ENCODE measurements around the gene KRT36. TPM values are rescaled to one million over a fixed set of nuclear protein-coding genes. Genes with fewer than 3 reads are reported as not detected.

KRT36 gene
- total RNA-seq, 1 donor from 2014 or later = not detected

- intact Hi-C loops (cut with DNase I) = no loop called here
- DNase-seq (no peak), ATAC-seq (ENCODE audit: poor library complexity) (no peak)
Observed at GRCh38 chr17:41523225-41523593, 33.5 kb upstream of the KRT36 start.

GRCh38 chr17:41522301-41523224 lies 32.9 kb upstream of the KRT36 start:
- intact Hi-C loops (cut with DNase I) = no loop called here
- peak; percentile 29 for DNase-seq
- no peak for ATAC-seq (ENCODE audit: poor library complexity)

DNA sequence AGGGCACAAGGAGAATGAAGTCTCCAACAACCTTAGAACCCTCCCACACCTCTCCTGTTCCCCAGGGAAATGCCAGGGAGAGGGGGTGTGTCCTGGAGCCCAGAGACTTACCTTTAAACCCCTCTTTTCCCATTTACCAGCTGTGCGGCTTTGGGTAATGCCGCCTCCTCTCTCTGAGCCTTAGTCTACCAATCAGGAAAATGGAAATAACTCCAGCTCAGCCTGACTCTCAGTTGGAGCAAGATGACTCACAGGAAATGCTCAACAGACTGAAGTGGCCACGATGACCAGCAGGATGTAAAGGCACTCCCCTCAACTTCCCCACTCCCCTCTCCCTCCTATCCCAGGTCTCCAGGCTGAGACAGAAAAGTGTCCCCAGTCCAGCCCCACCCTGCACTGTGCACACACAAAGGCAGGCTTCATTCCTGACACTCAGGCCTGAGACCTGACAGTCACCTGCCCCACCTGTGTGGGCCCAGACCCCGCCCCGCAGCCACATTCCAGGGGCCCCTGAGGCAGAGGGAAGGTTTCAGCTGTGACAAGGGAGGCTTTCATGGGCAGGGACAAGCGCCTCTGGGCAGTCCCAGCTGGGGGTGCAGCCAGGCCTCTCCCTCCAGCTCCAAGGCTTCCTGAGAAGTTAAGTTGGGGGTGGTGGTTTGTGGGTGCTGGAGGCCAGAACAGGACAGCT lies 32.0 kb upstream of the KRT36 start:
- ATAC-seq (ENCODE audit: poor library complexity) (peak; percentile 36), DNase-seq (no peak)
- intact Hi-C loops (cut with DNase I) = no loop called here

- ATAC-seq (ENCODE audit: poor library complexity) = no peak
- no peak for DNase-seq
- intact Hi-C loops (cut with DNase I) = no loop called here
Observed at GRCh38 chr17:41520821-41521521, 31.3 kb upstream of the KRT36 start.

DNA sequence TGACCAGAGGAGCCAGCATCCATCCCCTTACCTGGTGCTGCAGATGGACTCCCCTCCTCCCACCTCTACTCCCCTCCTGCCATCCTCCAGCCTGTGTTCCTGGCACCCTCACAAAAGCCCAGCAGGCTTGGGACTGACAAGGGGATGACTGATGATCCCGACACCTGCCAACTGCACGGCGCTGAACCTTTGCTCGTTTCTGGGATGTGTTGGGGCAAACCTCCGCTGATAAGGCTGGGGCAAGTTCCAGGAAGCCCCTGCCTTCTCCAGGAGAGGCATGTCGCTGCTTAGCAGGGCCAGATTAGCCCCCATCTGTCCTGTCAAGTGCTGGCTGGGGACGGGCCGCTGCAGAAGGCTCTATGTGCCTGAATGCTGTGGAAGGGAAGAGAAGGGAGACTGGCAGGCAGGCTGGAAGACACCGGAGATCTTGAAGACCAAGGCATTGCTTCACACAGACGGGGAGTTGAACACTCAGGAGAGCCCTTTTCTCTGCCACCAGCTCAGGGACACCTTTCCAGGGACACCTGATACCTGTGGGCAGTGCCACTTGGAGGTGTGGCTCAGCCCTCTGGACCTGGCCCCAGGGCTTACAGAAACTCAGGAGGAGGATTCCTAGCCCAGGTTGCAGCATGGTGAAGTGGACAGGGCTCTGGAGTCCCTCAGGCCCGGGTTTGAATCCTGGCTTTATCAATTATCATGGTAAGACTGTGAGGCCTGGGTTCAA lies 30.0 kb upstream of the KRT36 start:
- no peak for ATAC-seq (ENCODE audit: poor library complexity)
- intact Hi-C loops (cut with DNase I) = no loop called here
- DNase-seq = no peak

GRCh38 chr17:41518789-41519449 lies 29.2 kb upstream of the KRT36 start, which contains the start of gene KRT15:
TSS of gene KRT15 (minus strand) at chr17:41518890. CDS start at chr17:41518827, 63 bp downstream.
- ATAC-seq (ENCODE audit: poor library complexity) (no peak), DNase-seq (no peak)
- intact Hi-C loops (cut with DNase I) = no loop called here

- ATAC-seq (ENCODE audit: poor library complexity) (no peak), DNase-seq (no peak)
- intact Hi-C loops (cut with DNase I) = no loop called here
Observed at GRCh38 chr17:41518031-41518430, 28.3 kb upstream of the KRT36 start.

DNA sequence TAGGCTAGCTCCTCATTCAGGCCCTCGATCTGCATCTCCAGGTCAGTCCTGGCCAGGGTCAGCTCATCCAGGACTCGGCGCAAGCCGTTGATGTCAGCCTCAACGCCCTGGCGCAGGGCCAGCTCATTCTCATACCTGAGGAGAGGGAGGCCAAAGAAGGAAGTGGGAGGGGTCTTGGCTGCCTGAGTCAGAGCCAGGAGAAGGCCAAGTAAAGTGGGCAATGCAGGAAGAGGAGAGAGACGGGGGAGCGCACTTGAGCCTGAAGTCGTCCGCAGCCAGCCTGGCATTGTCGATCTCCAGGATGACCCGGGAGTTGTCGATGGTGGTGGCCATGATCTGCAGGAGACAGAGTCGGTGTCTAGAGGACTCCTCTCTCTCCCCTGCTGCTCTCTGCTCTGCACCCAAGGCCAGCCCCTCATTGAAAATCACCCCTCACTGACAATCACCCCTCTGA lies 27.1 kb upstream of the KRT36 start:
- no peak for DNase-seq
- intact Hi-C loops (cut with DNase I) = no loop called here
- no peak for ATAC-seq (ENCODE audit: poor library complexity)

DNA sequence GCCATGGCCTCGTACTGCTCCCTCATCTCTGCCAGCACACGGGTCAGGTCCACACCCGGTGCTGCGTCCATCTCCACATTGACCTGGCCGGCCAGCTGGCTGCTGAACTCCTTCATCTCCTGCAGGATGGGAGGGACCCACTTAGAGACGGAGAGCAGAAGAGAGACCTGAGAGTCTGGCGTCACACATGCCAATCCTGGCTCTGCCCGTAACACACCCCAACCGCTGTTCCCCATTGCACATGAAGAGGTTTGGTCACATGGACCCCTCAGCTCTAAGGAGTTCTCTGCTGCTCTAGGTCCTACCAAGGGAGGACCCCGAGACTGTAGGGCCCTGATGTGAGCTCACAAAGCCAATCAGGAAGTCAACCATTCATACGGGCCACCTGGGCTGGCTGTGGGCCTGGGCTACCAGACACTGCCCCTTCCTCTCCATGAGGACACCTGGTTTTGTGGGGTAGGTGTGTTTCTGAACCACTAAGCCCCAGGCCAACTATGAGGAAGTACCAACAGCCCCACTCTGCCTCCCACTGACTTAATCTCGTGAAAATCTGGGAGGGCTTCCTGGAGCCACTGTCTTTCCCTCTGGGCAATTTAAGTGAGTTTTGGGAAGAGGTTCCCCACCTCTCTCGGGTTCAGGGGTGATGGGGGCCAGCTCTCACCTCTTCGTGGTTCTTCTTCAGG lies 26.6 kb upstream of the KRT36 start:
- DNase-seq = no peak
- intact Hi-C loops (cut with DNase I) = no loop called here
- no peak for ATAC-seq (ENCODE audit: poor library complexity)

DNA sequence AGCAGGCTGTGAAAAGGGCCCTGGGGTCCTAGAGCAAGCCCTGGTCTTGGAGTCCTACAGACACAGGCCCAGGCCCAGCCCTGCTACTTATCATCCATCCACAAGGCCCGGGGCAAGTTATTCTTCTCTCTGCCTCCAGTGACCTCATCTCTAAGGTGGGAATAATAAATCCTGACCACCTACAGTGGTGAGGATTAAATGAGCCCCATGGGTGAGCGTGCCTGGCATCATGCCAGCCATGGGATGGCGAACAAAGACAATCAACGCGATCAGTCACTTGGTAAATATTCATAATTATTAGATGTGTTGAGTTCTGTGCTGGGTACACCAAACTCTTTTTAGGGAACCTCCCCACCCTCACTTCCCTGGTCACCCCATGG lies 23.4 kb upstream of the KRT36 start:
- DNase-seq (no peak), ATAC-seq (ENCODE audit: poor library complexity) (no peak)
- intact Hi-C loops (cut with DNase I) = no loop called here

DNA sequence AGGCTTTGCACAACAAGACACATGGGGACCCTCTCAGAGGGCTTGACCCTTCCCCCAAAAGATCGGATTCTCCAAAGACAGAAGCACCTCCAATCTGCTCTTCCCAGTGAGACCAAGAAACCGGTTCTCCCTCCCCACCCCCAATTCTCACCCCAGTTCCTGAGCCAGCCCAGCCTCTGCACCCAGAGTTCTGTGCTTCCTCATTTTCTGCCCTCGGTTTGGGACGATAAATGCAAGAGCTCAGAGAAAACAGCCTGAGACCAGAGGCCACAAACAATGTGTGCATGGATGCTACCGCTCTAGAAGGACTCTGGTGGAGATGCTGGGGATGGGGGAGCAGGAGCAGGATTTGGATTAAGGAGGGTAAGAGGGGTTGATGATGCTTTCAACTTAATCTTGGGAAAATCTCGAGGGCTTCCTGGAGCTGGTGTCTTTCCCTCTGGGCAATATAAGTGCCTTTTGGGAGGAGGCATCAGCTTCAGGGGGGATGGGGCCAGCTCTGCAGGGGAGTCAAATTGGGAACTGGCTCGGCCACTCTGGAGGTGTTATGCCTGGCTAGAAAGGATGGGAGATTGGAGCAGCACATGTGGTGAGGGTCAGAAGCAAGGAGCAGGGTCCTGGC lies 22.9 kb upstream of the KRT36 start:
- intact Hi-C loops (cut with DNase I) = no loop called here
- no peak for ATAC-seq (ENCODE audit: poor library complexity)

GRCh38 chr17:41511716-41512115 lies 22.0 kb upstream of the KRT36 start:
- DNase-seq (no peak), ATAC-seq (ENCODE audit: poor library complexity) (no peak)
- intact Hi-C loops (cut with DNase I) = no loop called here

More for the DNA sequence above, 22.9 kb upstream of the KRT36 start:
- DNase-seq = no peak

- DNase-seq = no peak
- ATAC-seq (ENCODE audit: poor library complexity) = peak; percentile 12
- intact Hi-C loops (cut with DNase I) = no loop called here
Observed at GRCh38 chr17:41511116-41511515, 21.4 kb upstream of the KRT36 start.

DNA sequence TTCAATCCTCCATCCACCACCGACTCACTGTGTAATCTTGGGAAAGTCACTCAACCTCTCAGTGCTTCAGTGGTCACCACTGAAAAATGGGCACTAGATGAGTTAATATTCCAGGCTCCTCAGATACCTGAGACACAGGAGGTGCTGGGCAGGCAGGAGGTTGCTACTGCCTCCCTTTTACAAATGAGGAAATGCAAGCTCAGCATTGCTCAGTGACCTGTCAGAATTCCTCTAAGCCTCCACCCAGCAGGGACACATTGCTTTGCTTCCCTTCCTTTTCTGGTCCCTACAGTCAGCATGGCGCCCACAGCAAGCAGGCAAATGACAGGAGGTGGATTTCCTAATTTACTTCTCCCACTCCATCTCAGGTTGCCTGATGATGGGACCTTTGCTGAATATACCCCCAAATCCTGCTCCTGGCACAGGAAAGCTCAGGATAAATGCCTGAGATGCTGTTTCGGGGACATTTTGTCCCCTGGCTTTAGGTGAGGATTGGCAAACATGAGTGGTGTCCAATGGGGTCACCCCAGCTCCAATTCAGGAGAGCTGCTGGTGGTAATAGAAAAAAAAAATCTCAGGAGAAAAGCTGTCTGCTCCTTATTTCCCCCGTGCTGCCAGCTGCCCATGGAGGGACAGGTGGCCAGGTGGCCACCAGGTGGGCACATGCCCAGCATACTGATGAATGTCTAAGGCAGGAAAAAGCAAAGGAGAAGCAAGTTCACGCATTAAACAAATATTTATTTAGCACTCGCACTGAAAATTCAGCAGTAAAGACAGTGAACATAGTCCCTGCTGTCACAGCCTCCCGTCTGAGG lies 20.7 kb upstream of the KRT36 start:
- DNase-seq (no peak), ATAC-seq (ENCODE audit: poor library complexity) (no peak)
- intact Hi-C loops (cut with DNase I) = no loop called here

GRCh38 chr17:41507315-41507880 lies 17.7 kb upstream of the KRT36 start:
- DNase-seq (no peak), ATAC-seq (ENCODE audit: poor library complexity) (no peak)
- intact Hi-C loops (cut with DNase I) = no loop called here
